Muscle of arm (tissue), 12 donors: ENCODE results near the gene TRIM2. TPM values are rescaled to one million over a fixed set of nuclear protein-coding genes. Genes with fewer than 3 reads are reported as not detected.

Experiments used
- DNase-seq: peaks from one replicate; pipeline ENCODE4 v3.0.0-alpha.2; 2013
- polyA plus RNA-seq, 12 donors: library from polyadenylated mRNA; unstranded; fragments of 120-200 nt; gene quantifications; one replicate each; pipeline ENCODE4 v1.2.1, GENCODE V29; 2013; ENCODE audit not compliant: insufficient read length in 12 of 12

Gene TRIM2
- polyA plus RNA-seq, 12 donors, result 18.1 to 46.5 (median 22.8) TPM; not detected in 1

GRCh38 chr4:153273751-153274150 lies 69.5 kb downstream of the TRIM2 start:
- DNase-seq, result no peak

GRCh38 chr4:153274967-153275366 lies 70.7 kb downstream of the TRIM2 start:
- DNase-seq, result no peak

DNA sequence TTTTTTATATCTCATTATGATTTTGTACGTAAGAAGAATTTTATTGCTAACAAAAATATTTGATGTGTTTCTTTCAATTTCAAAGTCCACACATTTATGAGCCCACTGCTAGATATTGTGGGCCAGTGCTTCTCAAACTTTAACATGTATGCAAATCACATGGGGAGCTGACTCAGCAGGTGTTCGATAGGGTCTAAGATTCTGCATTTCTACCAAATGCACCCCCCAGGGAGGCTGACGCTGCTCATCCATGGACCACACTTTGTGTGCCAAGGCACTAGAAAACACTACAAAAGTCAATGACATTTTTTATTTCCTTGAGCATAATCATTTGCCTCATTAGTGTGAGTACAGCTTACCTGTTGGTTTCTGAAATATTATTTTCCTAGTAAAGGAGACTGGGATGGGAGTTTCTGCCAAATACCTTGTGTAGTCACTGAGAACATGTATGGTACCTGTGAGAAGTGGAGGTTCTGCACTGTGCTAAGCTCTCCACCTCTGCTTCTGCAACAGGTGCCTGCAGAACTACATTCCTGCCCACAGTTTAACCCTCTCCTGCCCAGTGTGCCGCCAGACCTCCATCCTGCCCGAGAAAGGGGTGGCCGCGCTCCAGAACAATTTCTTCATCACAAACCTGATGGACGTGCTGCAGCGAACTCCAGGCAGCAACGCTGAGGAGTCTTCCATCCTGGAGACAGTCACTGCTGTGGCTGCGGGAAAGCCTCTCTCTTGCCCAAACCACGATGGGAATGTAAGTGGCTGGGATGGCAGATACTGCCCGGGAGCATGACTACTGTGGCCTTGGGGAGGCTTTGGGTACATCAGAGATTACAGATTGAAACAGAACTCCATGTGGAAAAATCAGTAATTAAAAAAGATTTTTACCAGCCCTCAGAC lies 71.4 kb downstream of the TRIM2 start:
- no peak for DNase-seq

DNA sequence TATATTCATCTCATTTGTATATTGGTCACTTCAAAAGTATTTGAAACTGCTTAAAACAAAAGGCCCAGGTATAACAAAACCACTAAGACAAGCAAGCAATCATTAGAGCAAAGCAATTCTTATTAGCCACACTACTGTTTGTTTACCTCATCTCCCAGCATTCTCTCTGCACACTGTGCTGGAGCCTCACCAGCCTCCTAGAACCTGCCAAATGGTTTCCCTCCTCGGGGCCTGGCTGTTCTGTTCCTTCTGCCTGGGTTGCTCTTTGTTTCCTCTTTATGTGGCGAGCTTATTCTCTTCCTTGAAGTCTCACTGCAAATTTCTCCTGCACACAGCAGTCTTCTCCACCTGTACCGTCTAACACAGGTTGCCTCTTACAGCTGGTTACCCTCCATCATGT lies 72.7 kb downstream of the TRIM2 start:
- DNase-seq, result peak; percentile 31

GRCh38 chr4:153281476-153281875 lies 77.2 kb downstream of the TRIM2 start:
- no peak for DNase-seq

GRCh38 chr4:153282023-153282422 lies 77.8 kb downstream of the TRIM2 start:
- DNase-seq, result no peak

GRCh38 chr4:153283260-153283659 lies 79.0 kb downstream of the TRIM2 start:
- DNase-seq, result no peak

- no peak for DNase-seq
Observed at GRCh38 chr4:153290134-153290533, 85.9 kb downstream of the TRIM2 start.

DNA sequence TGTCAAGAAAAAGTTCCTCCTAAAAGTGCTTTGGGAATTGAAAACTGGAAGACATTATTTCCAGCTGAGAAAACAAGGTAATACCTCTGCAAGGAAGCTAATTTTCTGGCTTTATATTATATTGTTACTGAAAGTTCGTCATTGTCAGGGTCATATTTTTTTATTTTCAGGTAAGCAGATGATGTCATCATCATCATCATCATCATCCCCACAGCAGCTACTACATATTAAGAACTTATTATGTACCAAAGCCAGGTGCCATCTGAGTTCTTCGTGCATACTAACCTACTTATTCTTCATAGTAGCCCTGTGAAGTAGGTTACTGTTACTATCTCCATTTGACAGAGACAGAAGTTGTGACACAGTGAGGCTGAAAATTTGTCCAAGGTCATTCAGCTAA lies 87.3 kb downstream of the TRIM2 start:
- DNase-seq, result no peak

GRCh38 chr4:153292897-153293741 lies 88.9 kb downstream of the TRIM2 start:
- DNase-seq, result no peak

- DNase-seq, result no peak
Observed at GRCh38 chr4:153293742-153294057, 89.5 kb downstream of the TRIM2 start.

DNA sequence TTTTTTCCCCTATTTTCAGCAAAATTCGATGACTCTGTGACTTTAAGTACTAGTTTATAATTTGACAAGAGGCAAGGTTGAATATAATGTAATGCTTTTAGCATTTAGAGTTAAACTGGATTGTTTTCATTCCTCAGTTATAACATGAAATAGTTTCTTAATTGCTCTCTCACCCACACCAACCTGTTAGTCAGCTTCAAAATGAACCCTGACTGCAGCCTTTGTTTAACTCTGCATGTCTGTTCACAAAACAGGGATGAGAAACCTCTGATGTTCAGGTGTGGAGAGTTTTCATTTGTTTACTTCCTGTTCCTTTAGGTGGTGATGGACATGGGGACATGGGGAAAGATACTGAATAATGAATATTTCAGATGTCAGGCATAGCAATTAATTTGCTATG lies 90.4 kb downstream of the TRIM2 start:
- DNase-seq, result no peak

DNA sequence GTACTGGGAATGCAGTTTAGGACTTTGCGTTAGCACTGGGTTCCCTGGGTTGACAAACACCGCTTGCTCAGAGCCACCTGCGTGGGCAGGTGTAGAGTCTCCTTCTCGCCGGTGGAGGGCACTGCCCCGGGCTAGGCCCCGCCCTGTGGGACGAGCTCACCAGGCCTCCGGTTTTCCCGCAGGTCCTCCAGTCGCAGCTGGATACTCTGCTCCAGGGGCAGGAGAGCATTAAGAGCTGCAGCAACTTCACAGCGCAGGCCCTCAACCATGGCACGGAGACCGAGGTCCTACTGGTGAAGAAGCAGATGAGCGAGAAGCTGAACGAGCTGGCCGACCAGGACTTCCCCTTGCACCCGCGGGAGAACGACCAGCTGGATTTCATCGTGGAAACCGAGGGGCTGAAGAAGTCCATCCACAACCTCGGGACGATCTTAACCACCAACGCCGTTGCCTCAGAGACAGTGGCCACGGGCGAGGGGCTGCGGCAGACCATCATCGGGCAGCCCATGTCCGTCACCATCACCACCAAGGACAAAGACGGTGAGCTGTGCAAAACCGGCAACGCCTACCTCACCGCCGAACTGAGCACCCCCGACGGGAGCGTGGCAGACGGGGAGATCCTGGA lies 91.0 kb downstream of the TRIM2 start:
- DNase-seq, result no peak

DNA sequence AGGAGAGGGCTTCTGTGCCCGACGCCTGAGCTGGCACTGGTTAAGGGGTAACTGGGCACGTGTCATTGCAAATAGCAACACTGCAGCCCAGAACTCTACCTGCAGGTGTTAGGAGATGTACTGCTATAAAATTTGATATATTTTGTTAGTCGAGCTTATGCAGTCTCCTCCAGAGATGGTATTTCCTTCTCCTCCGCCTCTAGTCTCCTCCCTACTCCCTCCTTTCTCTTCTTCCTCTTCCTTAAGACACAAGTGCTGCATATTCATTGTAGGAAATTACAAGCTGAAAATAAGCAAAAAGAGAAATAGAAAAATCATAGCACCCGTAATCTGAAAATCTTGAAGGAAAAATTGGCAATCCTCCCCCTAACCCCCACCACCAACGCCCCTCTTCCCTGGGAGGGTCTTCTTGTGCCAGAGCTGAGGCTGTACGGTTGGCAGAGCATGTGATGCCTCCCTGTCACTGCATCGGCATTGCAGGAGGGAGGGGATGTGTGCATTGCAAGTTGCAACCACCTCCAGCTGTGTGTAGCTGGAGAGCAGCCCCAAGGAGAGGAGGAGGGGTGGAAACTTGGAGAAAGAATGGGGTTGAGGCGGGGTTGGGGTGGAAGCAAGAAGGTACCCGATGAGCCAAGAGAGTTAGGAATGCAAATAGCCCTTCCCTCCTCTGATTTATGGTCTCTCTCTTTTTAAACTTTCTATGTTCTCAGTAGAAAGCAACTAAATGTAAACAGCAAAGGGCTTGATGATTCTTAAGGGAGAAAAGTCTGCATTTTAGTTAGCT lies 92.0 kb downstream of the TRIM2 start:
- DNase-seq, result peak; percentile 79

DNA sequence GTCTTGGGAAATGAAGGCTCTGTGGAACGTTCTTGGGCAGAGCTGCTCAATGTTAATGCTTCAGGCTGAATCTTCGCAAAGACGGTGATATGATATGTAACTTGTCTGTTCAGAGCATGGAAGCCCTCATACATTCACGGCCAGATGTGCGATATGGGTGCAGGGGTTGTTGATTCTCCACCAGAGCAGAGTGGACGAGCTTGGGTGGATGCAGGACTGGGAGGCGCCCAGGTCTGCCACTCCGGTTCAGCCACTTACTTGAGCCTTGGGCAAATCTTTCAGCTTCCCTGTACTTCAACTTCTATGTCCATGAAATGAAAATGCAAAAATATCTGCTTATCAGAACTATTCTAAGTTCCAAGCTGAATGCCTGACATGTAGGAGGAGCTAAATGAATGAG lies 92.9 kb downstream of the TRIM2 start:
- no peak for DNase-seq

- no peak for DNase-seq
Observed at GRCh38 chr4:153310793-153311192, 106.5 kb downstream of the TRIM2 start.

- no peak for DNase-seq
Observed at GRCh38 chr4:153314915-153315314, 110.7 kb downstream of the TRIM2 start.

DNA sequence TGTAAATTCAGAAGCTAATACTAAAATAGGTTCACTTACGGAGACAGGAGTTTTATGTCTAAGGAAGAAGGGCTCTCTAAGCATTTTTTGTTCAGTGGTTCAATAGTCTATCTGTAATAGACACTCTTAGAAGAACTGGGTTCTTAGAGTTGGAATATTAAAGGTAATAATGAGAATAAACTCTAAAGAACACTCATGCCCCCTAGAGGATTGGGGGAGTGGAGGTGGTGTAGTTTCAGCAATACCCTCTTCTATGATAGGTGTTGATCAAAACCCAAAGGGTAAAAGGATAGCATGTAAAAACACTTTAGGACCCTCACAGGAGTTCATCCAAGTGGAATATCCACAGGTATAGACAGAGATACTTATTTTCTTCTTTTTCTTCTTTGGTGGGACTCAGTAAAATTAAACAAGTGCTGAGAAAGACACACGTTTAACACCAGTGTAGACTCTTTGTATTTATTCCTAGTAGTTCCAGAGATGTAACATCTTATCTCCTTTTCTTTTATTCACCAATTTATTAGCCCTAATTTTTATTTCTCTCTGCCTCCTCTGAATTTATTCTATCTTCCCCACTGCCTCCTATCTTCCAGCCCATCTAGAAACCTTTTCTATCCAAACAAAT lies 114.6 kb downstream of the TRIM2 start:
- DNase-seq, result peak; percentile 38

DNA sequence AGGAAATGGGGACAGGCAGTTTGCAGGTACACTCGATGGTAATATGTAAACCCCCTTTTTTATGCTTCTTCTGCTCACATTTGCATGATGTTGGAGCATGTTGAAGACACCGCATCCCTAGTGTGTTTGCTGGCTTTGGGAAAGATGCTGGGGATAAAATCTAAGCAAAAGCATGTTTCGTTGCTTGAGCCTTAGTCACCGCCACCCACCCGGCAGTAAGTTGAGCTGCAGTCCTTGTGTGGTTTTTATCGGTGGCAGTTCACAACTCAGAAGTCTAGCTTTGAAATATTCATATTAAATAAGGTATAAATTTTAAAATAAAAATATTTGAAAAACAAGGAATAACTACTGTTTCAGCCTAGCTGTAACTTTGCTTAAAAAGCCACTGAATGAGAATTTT lies 118.5 kb downstream of the TRIM2 start:
- no peak for DNase-seq

DNA sequence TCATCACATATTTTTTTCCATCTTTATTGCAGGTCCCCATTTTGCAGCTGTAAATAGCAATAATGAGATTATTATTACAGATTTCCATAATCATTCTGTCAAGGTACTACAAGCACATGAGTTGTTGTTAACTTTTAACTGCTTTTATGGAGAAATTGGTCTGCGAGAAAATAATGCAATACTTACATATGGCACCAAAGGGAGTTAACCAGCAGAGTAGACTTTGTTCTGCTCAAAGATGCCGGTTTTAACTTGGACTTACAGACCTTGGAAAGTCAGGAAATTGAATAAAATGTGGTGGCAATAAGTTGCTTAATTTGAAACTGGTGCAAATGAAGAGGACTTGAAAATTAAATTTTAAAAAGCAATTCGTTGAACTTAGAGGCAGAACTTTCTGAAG lies 119.8 kb downstream of the TRIM2 start:
- no peak for DNase-seq

GRCh38 chr4:153325558-153325957 lies 121.3 kb downstream of the TRIM2 start:
- no peak for DNase-seq
